Stimulated activated CD8-positive, alpha-beta memory T cell treated with anti-CD3 and anti-CD28 coated beads, Interleukin-12 subunit alpha, Interleukin-12 subunit beta, amount 100 ng/mL, for 24 hours (primary cell): Measurements from ENCODE around the gene SCGB1D1.

Source experiments
- DNase-seq: peaks from one replicate; pipeline ENCODE4 v3.0.0-alpha.2; 2020; ENCODE audit errors: extremely low read depth

Gene SCGB1D1

DNA sequence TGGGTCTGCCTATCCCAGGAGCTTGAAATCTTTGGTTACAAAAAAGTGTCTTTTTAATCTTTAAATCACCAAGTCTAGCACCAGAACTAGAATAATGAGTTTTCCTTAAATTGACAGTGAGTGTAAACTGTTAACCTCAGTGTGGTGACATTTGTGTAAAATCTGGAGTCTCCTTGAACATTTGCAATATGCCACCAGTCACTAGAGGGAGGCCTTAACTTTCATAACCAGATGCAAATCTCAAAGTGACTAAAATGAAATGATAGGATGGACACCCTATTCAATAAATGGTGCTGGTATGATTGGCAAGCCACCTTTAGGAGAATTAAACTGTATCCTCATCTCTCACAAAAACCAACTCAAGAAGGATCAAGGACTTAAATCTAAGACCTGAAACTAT, 43.7 kb downstream of the SCGB1D1 start:
- DNase-seq: no peak

- DNase-seq: no peak
Observed at GRCh38 chr11:62236187-62236586, 46.2 kb downstream of the SCGB1D1 start.

GRCh38 chr11:62237499-62237898, 47.5 kb downstream of the SCGB1D1 start:
- DNase-seq: no peak

DNA sequence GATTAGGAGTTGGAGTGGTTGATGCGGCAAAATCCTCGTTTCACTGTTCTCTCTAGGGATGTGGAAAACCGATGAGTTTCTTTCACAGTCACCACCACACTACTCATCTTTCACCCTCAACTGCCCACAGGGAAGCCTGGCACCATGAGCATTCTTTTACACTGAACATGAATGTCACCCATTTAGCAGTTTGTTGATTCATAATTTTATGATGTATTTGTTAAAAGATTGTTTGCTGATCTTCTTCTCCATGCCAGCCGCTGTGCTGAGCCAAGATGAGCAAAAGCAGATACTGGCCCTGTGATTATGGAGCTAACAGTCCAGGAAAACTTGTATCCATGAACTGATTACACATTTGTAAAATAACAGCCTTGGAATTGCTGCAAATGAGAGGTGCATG, 48.1 kb downstream of the SCGB1D1 start:
- no peak for DNase-seq

DNA sequence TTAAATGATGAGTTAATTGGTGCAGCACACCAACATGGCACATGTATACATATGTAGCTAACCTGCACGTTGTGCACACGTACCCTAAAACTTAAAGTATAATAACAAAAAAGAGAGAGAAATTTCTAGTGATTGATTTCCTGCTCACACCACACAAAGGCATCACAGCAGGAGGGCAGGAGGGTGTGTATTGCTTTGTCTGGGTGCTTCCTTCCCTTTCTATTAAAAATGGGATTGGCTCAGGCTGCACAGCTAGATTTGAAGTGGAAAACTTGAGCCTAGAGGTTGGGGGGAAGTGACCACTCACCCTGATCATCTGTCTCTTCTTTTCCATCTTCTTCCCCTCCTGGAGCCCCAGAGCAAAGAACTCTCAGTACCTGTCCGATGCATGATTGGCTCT, 51.1 kb downstream of the SCGB1D1 start:
- DNase-seq: no peak

GRCh38 chr11:62242021-62242420, 52.0 kb downstream of the SCGB1D1 start, which contains the start of gene SCGB1D2:
SCGB1D2 (plus strand) TSS chr11:62242239; CDS start chr11:62242308, 69 bp downstream.
- no peak for DNase-seq
